GM18526 (cell line): ENCODE data around the gene RNF181.

Source experiments
- POLR2A ChIP-seq: IDR thresholded peaks from 3 replicates; pipeline ENCODE4 v1.6.1; 2011; ENCODE audit not compliant: insufficient read length; ENCODE audit errors: extremely low read depth

RNF181 gene

DNA sequence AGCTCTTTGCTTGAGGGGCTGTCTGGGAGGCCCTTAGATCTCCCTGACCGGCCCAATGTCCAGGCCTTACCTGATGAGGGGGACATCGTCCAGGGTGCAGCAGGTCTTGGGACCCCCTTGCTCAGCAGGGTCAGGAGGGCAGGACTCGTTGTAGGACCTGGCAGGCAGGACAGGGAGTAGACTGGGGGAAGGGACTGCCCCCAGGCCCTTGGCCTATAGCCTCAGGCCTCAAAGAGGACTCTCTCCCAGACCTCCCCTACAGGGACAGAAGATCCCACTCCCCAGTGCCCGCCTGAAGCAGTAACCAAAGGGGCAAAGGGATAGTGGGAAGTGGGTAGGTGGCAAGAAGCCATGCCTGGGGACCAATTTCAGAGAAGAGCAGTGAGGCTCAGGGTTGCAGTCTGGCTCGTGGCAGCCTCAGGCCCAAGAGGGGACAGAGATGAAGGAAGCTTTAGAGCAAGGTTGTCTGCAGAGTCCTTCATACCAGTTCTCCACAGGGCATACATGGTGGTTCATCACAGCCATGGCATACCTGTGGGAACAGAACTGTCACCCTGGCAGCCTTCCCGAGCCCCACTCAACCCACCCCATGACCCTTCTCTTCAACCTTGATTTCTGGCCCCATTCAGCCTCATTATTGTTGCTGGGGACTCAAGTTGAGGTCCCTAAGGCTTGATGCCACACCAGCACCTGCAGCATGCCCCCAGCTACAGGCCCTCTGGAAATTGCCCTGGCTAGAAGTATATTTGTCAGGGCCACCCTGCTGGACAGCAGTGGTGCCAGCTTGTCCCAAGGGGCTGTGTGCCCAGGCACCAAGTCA lies 5.6 kb downstream of the RNF181 start:
- TF ChIP-seq POLR2A = no peak

- TF ChIP-seq POLR2A = no peak
Observed at GRCh38 chr2:85601771-85602475, 6.4 kb downstream of the RNF181 start.

DNA sequence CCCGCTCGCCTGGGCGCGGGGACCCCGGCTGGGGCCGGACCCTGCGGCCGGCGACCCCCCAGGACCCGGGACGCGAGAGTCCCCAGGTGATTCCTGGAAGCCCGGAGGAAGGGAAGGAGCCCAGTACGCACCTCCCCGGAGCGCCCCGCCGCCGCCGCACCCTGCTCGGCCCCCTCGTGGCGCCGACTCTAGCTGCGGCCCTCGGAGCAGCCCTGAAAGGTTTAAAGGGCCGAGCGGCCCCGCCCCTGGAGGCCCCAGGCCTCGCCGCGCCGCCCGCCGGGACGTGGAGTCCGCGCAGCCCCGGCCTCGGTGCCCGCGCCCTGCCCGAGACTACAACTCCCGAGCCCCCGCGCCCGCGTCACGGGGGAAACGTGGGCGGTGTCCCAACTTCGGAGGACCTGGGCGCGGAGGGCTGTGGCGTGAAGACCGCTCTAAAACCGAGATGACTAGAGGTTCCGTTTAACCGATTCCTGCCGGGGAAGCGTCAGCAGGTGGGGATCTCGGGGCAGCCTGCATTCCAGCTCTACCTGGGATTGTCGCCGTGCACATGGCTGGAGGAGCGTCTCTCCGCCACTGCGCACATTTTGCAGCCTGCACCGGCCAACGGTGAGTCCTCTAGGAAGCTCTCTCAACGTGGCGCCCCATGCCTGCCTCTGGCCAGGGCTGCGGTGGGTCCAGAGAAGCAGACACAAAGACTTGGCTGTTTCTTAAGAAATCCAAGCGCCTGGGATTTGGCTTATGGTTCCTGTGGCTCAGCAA lies 7.1 kb downstream of the RNF181 start, which contains the start of gene TMEM150A:
Gene TMEM150A (minus strand): TSS at position 223 of the 759 bp plus-strand sequence. CDS start 750 bp downstream, outside the sequence.
- peak; percentile 51 for TF ChIP-seq POLR2A

GRCh38 chr2:85604568-85605339 lies 9.2 kb downstream of the RNF181 start:
- TF ChIP-seq POLR2A = no peak

DNA sequence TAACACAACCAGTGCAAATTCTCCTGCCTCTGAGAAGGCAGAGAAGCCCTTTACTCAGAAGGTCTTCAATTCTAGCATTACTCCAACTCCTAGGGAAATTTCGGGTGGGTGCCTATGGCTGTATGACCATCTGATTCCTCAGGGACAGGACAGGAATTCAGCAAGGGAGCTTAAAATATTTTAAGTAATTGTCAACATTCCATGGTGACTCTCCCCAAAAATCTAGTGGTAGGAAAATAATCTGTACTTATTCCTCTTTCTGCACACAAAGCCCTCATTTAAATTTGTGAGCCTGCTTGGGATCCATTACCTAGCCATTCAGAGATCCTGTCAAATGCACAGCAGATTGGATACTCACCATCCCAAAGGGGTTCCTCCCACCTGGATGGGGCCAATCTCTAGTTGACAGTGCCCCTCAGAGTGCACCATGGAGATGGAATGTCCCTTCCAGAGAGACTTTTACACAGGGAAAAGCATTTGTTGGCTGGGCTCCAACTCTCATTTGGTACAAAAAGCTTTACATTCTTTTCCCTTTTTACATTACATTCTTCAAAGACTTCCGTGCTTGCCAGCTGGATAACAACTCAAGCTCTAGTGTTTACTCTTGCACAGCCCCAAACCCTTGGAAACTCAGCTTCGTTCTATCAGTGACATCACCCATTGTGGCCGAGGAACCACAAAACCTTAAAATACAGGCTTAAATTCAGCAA lies 10.0 kb downstream of the RNF181 start:
- no peak for TF ChIP-seq POLR2A

DNA sequence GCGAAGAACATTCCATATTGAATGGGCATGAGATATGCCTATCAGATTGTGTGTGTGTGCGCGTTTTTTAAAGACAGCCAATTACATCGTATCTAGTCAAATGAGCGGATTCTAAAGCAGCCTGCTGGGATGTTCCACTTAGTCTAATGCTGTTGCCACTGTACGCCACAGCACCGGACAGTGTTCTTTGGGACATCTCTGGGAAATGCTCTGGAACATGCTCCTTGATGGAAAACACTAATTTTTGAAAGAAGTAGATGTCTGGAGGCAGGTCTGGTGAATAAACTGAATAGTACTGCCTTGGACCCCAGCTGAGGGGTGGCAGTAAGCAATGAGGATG lies 10.5 kb downstream of the RNF181 start:
- TF ChIP-seq POLR2A = no peak

DNA sequence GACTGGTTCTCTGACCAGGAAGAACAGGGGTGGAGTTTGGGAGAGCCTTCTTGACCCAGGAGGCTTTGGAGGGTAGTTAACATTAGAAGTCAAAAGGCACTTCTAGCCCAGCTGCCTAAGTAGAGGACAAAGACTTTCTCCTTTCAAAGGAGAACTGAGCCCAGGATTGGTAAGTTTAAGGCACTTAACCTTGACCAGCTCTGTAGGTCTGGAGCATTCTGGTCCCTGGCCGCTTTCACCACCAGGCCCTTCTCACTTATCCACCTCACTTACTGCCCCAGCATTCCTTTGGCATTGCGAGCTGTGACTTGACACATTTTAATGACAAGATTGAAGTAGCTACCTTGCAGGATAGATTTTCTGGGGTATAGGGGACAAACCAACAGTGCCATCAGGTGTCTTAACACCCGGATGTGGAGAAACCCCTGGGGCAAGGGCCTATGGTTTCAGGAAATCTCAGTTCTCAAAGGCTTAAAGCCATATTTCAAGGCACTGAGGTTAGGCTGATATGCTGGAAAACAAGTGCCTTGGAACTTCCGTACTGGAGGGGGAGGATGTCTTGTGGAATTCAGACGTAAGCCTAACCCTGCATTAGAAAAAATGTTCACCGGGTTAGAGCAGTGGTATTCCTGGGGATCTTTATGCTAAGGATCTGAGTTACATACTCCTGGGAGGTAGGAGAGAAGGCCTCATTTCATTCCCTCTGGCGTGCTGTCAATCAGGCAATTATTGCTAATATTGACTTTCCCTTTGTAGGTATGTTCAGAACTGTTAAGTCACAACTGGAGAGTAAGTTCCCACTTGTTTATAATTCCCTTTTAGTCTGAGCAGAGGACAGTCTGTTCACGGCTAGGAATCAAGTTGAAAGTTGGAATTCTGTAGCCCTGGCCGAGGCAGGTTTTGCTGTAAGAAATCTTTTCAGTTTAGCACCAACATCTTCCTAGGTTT lies 12.0 kb downstream of the RNF181 start:
- no peak for TF ChIP-seq POLR2A

DNA sequence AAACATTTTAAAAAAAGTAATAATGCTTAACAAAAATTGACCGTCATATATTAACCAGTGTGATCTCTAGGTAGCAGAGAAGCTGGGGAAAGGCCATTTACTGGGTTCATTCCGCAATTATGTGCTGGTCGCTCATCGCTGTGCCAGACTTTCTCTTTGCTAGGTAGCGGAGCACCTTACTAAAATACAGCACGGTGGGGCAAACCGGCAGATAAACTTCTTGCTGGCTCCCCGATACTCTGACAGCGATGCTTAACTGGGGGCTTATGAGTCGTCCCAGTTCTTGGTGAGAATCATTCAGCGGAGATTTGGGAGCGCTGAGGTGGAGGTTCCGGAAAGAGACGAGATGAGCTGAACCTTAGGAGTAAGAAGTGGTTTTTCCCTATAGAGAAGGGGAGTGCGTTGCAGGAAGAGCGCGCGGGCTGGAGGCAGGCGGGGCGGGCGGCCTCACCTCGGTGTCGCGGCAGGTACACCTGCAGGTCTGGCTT lies 15.7 kb downstream of the RNF181 start:
- TF ChIP-seq POLR2A = no peak

DNA sequence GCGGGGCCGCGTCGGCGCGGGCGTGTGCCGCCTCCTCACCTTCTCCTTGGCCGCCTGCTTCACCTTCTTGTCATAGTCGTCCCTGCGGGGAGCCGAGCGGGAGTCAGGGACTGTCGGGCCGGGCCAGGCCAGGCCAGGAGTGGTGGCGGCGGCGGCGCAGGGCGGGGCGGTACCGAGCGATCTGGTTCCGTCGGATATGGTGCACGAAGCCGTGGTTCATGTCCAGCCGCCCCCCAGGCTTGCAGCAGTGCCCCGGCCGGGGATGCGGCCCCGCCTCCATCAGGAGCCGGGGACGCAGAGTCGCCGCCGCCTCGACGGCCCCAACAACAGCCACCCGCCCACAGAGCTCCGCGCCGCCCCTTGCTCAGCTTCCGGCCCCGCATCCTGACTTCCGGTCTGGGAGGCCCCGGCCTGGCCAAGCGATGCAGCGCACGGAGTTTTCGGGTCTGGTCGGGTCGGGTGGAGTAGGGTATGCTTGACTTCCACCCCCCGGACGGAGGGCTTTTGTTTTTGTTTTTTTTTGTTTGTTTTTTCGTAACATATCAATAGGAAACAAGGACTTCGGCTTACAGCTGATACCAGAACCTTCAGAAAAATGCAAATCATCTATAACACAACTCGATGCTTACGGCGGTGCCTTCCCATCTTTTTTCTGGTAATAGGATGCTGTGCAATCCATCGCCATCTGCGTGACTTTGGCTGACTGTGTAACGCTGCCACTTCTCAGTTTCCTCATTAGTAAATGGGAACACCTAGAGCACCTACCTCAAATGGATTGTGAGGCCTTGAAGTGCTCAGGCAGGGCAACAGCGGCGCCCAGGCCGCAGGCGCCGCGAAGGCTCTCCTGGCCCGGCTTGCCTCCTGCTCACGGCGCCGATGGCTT lies 16.4 kb downstream of the RNF181 start, which contains the start of gene C2orf68:
Gene C2orf68 (minus strand): TSS at position 362 of the 883 bp plus-strand sequence. CDS start 82 bp downstream, at position 280.
- peak; percentile 73 for TF ChIP-seq POLR2A

GRCh38 chr2:85613717-85614515 lies 18.4 kb downstream of the RNF181 start:
- TF ChIP-seq POLR2A = no peak

DNA sequence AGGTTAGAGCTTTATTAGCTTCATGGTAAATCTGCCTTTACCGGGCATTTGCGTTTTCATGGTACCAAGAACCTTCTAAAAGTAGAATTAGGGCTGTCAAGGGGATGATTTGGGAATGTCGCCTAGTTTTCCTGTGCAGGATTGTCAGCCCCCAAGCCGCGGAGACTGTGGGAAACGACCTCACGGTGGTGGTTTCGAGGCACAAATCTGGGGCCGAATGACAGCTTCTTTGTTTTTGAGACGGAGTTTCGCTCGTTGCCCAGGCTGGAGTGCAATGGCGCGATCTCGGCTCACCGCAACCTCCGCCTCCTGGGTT lies 19.8 kb downstream of the RNF181 start:
- no peak for TF ChIP-seq POLR2A

DNA sequence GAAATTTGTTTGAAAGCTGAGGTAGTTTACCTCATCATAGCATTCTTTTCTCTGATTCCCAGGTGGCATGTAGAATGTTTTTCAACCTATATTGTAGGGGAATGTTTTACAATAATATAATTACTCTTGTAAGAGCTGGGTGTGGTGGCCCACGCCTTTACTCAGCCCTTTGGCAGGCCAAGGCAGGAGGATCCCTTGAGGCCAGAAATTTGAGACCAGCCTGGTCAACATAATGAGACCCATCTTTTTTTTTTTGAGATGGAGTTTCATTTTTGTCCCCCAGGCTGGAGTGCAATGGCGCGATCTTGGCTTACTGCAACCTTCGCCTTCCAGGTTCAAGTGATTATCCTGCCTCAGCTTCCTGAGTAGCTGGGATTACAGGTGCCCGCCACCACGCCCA lies 24.1 kb downstream of the RNF181 start:
- no peak for TF ChIP-seq POLR2A

DNA sequence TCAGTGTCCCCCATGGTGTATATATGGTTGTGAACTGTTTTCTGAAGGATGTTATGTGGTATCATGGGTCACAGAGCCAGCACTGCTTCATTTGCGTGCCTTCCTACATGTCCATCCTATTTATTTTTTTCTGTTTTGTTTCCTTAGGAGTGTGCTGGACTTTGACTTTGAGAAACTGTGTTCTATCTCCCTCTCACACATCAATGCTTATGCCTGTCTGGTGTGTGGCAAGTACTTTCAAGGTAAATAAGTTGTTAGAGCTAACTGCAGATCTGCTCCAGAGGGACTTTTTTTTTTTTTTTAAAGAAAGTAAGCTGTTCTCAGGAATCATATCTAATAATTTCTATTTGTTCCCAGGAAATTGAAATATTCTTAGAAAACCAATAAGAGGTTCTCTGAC lies 25.8 kb downstream of the RNF181 start:
- no peak for TF ChIP-seq POLR2A
